H54 (cell line): Measurements from ENCODE around the gene ESD.
"Not testable (repeated sequence)": the region's sequence is repeated elsewhere in the genome, so short reads cannot be mapped to it uniquely, and the experiment has no call there.

Experiments used
- DNase-seq: peaks from one replicate; pipeline ENCODE4 v3.0.0; 2011; ENCODE audit warnings: low spot score, mixed read lengths; ENCODE audit not compliant: insufficient read length
- FAIRE-seq: peaks from 3 replicates; lab custom pipeline; 2011; peaks lifted over from hg19 to GRCh38; lab: Jason Lieb, UNC
- POLR2A ChIP-seq: IDR thresholded peaks from 2 replicates; pipeline ENCODE4 v1.6.1; 2011; ENCODE audit warnings: low read depth, mild to moderate bottlenecking, low read length

The ESD gene

DNA sequence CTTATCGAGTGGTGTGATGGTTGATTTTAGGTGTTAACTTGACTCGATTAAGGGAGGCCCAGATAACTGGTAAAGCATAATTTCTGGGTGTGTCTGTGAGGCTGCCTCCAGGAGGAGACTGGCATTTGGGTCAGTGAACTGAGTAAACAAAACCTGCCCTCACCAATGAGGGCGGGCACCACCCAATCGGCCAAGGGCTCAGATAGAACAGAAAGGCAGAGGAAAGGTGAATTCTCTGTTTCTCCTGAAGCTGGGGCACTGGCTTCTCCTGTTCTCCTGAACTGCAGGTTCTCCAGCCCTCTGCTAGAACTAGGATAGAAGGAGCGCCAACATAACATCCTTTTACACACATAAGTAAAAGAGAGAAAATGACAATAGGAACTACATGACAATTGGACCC is 35.1 kb downstream of the ESD start:
- no peak for FAIRE-seq
- no peak for DNase-seq
- TF ChIP-seq POLR2A: no peak

GRCh38 chr13:46761174-46761573 is 35.8 kb downstream of the ESD start:
- DNase-seq (no peak), FAIRE-seq (no peak)
- TF ChIP-seq POLR2A: no peak

DNA sequence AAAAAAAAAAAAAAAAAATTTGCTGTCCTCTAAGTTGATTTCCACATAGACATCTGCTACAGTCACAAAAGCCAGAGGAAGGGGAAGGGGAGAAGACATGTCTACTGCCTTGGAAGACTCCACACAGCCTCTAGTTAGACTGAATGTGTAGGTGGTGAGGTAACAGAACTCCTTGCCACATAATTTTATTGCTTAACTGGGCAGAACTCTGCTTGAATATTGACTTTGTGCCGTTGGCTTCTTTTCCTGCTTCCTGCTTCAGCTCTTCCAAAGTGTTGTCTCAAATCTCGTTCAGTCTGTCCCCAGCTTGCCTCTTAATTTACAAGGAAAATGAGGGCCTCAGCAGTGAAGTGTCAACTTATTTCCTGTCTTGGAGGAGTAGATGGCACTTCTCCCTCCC is 37.1 kb downstream of the ESD start:
- DNase-seq (no peak), FAIRE-seq (no peak)
- TF ChIP-seq POLR2A: no peak

DNA sequence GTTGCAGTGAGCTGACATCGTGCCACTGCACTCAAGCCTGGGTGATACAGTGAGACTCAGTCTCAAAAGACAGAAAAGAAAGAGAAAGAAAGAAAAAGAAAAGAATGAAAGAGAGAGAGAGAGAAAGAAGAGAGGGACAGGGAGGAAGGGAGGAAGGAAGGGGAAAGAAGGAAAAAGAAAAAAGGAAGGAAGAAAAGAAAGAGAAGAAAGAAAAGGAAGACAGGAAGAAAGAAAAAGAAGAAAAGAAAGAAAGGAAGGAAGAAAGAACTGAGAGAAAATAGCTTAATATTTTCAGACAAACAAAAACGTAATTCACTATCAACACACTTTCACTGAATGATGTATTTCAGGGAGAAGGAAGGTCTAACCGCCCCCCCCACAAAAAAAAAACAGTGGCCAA is 39.3 kb downstream of the ESD start:
- no peak for TF ChIP-seq POLR2A

GRCh38 chr13:46756977-46757376 is 40.0 kb downstream of the ESD start:
- TF ChIP-seq POLR2A: no peak
- DNase-seq (no peak), FAIRE-seq (no peak)

More for the DNA sequence above, 39.3 kb downstream of the ESD start:
- FAIRE-seq (no peak), DNase-seq (no peak)

- not testable (repeated sequence) for FAIRE-seq, DNase-seq
These were observed 41.5 kb downstream of the ESD start for GRCh38 chr13:46755508-46755907.

GRCh38 chr13:46754812-46755211 is 42.1 kb downstream of the ESD start:
- FAIRE-seq: no peak

GRCh38 chr13:46753917-46754316 is 43.0 kb downstream of the ESD start:
- no peak for DNase-seq
- TF ChIP-seq POLR2A: no peak
- no peak for FAIRE-seq

More at GRCh38 chr13:46754812-46755211, 42.1 kb downstream of the ESD start:
- no peak for DNase-seq
- no peak for TF ChIP-seq POLR2A

GRCh38 chr13:46753137-46753536 is 43.8 kb downstream of the ESD start:
- FAIRE-seq (no peak), DNase-seq (no peak)
- no peak for TF ChIP-seq POLR2A

DNA sequence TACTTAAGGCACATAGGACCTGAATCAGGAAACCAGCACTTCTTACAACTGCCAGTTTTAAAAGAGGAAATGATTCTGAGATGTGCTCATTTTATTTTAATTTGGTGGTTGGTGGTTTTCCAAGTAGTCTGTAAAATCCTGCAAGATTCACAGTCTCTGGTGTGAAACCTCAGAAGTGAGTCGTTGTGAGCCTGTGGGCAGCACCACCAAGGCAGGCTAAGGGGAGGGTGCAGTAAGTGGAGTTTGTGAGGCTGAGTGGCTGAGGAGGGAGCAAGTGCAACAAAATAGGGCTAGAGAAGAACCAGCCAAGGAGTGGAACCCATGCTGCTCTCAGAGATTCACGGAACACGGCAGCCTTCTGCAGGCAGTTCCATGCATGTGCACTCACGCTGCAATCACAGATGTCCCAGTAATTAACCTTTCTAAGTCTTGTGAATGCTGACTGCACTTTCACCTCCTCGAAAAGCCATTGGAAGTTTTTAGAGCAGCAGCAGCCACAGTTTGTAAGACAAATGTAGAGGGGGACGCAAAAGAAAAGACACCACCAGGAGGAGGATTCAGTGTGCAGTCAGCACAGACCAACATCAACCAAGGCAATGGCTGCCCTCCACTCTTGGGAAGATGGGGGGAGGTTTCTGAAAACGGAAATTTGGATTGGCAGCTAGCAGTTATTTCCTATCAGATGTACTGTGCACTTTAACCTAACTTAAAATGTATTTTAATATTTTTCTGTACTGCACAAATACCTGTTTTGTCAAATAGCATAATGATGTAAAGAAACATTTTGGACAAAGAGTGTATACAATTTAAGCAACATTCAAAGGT is 44.9 kb downstream of the ESD start:
- TF ChIP-seq POLR2A: no peak
- FAIRE-seq: no peak
- no peak for DNase-seq

GRCh38 chr13:46749951-46750350 is 47.0 kb downstream of the ESD start:
- FAIRE-seq (no peak), DNase-seq (no peak)
- TF ChIP-seq POLR2A: no peak

DNA sequence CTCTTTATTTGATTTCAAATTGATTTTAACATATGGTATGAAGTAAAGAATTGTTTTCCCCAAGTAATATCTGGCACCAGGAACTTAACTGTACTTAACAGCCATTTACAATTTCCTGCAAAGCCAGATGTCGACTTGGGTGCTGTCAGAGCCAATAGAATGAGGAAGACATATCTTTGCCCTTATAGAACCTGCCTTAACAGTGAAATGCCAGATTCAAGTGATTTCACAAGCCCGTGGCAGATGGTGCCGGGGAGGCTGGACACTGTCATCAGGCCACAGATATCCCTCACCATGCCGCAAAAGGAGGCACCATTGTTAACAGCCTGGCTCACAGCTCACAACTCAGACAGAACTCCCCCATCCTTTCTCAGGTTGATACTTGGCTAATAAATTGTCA is 48.7 kb downstream of the ESD start:
- TF ChIP-seq POLR2A: no peak
- DNase-seq (no peak), FAIRE-seq (no peak)

DNA sequence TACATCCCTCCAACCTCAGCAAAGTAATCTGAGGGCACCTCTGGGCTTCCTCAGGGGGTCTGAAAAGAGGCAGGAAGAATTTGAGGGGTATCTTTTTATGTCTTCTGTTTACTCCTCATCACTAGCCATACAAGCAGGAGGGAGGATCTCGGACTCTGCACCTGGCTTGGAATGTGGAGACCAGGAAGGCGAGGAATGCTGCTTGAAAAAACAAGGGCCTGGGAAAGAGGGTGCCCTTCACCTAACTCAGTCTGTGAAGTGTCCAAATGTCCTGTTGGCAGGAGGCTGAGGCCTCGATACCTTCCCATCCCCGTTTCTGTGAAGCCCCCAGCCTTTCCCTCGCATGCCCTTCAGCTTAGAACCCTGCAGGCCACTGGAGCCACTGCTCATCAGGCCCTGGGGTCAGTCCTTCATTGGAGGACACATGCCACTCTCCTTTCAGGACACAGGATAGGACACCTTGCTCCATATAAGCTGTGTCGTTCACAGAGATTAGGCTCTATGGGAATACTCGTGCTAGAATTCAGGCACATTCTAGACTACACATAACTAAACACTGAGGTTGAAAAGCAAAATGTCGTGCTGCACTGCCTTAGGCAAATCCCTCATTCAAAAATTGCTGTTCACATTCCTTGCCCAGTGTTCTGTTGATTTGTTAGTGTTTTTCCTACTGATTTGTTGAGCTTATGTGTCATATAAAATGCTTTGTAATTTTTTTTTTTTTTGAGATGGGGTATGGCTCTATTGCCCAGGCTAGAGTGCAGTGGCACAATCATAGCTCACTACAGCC is 49.7 kb downstream of the ESD start:
- FAIRE-seq (no peak), DNase-seq (no peak)
- no peak for TF ChIP-seq POLR2A

GRCh38 chr13:46745706-46746105 is 51.3 kb downstream of the ESD start:
- FAIRE-seq: no peak
- no peak for TF ChIP-seq POLR2A
- no peak for DNase-seq
